GM21528 (cell line): ENCODE data around the gene MAML1.

ENCODE experiments used
- ATAC-seq: cut with Tn5 transposase; IDR thresholded peaks from one replicate; pipeline ENCODE4 v1.9.1; 2021; ENCODE audit warnings: mild to moderate bottlenecking, moderate library complexity; ENCODE audit not compliant: unreplicated experiment, low FRiP score

The MAML1 gene

GRCh38 chr5:179791881-179792611, 59.4 kb downstream of the MAML1 start:
- no peak for ATAC-seq

DNA sequence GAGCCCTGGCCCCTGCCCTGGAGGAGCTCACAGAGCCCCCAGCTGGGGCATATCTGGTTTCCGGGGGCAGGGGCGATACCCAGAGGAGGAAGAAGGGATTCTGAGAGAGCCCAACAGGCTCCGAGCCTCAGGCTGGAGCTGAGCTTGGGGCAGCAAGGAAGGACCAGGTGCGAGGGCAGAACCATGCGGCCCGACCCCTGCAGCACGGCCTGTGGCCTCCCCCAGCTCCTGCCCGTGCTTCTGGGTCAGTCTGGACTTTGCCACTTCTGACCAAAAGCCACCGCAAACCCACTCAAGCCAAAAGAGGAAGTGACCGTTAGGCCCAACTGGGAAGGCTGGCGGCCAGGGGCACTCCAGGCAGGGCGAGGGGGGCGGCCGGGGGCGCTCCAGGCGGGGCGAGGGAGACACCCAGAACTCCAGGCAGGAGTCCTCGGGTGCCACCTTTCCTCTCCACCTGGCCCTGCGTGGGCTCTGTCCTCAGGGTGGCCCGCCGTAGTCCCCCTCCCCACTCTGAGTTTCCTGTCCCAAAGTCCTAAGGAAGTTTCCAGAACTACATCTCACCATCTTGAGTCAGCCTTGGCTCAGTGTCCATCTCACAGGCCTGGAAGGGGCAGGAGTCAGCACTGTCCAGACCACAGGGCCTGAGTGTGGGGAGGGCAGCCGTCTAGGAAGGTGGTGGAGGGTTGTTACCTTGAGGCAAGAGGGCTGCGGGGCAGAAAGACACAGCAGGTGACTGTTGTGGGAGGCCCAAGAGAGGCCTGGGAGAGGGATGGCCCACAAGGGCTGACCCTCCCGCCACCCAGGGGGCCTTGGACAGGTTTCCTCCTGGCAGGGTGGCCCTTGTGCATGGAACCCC, 60.2 kb downstream of the MAML1 start:
- no peak for ATAC-seq

- no peak for ATAC-seq
These were observed 61.0 kb downstream of the MAML1 start, which contains the start of gene LTC4S for GRCh38 chr5:179793468-179794139. Gene LTC4S, plus strand, starts transcription at chr5:179793986. Its CDS starts 95 bp downstream, at chr5:179794081.

DNA sequence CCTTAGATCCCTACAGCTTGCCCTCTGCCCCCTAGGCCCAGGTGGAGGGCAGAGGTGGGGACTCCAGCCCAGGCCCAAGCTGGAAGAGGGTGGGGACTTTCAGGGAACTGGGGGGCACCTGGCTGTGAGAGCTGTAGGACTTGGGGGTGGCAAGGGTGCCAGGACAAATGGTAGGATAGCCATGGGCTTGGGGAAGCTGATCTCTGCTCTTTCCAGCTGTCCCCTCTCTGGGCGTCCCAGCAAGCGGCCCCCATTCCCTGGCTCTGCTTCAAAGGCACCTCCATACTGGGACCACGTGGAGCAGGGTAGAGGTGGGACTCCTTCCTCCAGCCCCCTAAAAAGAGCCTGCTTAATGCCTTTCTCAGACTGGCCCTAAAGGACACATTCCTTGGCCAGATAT, 61.5 kb downstream of the MAML1 start:
- ATAC-seq, result no peak

DNA sequence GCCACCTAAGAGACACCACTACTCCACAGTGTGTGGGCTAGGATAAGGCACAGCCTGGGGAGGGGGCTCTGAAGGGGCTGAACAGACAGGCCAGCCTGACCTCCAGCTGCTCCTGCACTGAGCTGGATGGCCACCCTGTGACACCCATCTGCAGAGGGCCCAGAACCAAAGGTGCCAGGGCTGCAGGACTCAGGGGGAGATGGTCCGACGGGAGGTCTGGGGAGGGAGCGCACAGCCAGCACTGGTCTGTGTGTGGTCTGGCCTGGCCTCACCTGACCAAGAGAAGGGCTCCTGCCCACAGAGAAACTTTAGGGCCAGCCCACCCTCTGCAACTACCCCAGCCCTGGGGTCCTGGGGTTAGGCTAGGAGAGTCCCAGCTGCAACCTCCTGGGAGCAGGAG, 62.0 kb downstream of the MAML1 start:
- ATAC-seq, result no peak

- ATAC-seq, result no peak
These were observed 62.6 kb downstream of the MAML1 start for GRCh38 chr5:179795049-179795862.

DNA sequence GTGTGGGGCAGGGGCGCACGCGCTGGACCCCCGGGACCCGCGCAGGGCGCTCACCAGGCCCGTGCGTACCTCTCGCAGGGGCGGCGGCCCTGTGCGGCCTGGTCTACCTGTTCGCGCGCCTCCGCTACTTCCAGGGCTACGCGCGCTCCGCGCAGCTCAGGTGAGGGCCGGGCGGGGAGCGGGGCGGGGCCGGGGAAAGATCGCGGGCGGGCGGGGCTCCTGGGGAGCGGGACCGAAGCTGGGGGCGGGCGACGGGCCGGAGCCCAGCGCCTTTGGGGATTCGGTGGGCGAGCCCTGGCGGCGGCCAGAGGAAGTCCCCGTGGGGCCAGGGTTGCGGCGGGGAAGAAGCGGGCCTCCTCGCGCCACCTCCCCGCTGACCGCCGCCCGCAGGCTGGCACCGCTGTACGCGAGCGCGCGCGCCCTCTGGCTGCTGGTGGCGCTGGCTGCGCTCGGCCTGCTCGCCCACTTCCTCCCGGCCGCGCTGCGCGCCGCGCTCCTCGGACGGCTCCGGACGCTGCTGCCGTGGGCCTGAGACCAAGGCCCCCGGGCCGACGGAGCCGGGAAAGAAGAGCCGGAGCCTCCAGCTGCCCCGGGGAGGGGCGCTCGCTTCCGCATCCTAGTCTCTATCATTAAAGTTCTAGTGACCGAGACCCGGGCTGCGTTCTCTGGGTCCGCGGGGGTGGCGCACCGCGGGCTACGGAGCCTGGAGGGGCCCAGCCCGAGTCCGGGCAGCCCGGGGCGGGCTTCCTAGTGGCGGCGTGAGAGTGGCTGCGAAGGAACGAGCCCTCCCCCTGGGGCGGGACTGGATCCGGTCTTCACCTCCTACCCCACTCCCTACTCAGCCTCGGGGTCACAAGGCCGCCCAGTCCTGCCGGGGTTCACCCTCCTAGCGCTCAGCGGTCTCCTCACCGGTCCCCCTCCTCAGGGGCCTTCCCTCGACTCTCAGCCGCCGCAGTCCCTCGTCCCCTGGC, 63.5 kb downstream of the MAML1 start:
- peak; percentile 78 for ATAC-seq

DNA sequence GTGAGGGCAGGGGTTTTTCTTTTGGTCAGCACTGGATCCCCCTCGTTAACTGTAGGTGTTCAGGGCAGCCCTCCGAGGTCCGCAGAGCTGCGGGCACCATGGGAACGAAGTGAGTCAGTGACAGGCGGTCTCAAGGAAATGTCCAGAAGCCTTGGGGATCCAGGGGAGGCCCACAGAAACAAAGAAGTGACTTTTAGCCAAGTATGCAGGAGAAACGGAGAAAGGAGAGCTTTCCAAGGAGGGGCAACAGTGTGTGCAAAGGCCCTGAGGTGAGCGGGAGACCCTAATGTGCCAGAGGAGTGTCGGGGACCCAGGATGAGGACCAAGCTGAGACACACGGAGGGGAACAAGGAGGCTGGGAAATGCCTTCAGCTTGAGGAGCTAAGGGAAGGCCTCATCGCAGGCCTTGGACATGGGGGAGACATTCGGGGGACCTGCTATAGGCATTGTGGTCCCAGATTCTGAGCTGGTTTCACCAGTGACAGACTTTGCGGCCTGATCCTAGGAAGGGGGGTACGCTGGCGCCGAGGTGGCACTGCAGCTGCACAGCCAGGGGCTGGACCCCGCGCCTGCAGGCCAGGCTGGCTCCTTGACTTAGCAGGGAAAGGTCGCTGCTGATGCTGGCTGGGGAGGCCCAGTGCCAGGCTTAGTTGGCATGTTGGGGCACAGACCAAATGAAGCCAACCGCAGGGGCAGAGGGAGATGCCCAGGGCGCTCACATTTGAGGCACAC, 64.4 kb downstream of the MAML1 start:
- no peak for ATAC-seq

DNA sequence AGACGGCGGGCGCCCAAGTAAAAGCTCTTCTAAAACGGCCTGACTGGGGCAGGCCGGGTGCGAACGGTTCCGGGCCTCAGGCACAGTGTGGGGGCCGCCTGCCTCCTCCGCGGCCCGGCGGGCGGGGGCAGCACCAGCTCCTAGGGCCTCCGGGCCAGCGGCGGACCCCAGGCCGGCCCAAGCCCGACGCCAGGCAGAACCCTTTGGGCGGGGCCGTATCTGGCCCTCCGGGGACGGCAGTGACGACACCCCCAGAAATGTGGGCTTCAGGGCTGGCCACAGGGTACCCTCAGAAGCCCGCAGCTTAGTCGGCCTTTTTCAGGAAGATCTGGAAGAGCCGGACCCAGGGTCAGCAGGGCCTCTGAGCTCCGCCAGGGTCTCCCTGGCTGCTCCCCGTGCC, 65.1 kb downstream of the MAML1 start:
- ATAC-seq, result no peak

DNA sequence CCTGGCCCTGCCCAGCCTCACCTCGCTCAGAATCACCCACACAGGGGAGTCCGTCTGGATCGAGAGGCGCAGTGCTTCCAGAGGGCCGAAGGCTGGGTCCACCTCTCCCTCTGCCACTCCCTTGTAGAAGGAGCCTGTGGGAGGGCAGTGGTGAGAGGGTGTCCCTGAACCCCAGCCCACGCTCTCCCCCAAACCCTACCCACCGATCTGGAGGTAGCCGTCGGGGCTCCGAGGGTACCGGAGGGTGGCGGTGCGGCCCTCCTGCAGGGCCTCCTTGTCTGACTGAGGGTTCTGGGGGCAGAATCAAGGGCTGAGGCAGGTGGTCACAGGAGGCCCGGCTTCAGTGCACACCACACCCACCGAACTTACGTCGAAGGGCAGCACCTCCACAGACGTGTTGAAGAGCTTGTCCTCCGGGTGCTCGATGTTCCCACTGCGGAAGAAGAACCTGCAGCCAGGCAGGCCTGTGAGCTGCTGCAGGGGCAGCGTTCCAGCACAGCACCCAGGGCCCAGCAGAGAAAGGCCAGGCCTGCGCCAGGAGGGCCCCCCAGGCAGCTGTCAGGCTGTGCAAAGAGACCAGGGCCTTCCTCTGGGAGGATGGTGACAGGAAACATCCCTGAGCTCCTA, 65.6 kb downstream of the MAML1 start:
- ATAC-seq, result no peak

DNA sequence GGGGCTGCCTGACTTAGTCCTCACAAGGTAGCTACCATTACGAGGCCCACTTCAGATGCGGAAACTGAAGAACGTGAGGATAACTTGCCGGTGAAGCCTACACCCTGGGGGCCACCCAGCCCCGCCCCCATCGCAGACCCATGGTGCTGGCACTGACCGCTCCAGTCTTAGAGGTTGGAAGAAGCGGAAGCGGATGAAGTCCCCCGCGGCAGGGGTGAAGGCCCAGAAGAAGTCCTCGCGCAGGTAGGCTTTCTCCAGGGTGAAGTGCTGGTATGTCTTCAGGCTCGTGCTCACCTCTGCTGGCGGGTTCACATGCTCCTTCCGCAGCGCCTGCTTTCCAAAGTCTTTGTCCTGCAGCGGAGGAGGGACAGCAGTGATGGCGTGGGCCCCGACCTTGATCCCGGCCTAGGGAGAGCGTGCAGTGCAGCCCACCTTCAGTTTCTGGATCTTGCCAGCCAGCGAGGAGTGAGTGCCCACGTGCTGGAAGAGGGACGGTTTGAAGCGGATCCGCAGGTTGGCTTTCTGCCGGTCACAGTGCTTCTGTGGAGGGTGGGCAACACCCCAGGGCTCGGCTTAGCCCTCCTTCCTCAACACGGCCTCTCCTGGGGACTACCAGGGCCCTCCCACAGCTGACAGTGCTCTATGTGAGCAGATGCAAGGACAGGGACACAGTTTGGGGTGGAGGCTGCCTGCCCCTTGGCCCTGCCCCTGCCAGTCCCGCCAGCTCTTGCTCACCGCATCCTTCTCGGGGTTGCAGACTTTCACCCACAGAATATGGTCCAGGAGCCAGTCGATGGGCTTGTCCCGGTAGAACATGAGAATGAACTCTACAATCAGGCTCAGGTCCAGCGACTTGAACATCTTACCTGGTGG, 66.4 kb downstream of the MAML1 start:
- no peak for ATAC-seq

DNA sequence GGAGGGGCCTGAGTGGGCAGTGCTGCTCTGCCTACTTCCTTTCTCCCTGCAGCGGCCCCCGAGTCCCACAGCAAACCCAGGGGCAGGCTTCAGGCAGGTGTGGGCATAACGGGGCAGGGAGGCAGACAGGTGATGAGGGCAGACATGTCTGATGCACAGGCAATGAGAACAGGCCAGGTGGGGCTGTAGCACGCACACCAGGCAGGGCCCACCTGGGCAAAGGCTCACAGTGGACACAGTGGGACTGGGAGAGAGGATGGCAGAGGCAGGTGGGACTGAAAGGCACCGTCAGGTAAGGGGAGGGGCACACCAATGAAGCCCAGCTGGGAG, 67.0 kb downstream of the MAML1 start:
- no peak for ATAC-seq

GRCh38 chr5:179800071-179800695, 67.6 kb downstream of the MAML1 start:
- ATAC-seq, result no peak

- ATAC-seq, result no peak
These were observed 68.1 kb downstream of the MAML1 start for GRCh38 chr5:179800696-179801201.

DNA sequence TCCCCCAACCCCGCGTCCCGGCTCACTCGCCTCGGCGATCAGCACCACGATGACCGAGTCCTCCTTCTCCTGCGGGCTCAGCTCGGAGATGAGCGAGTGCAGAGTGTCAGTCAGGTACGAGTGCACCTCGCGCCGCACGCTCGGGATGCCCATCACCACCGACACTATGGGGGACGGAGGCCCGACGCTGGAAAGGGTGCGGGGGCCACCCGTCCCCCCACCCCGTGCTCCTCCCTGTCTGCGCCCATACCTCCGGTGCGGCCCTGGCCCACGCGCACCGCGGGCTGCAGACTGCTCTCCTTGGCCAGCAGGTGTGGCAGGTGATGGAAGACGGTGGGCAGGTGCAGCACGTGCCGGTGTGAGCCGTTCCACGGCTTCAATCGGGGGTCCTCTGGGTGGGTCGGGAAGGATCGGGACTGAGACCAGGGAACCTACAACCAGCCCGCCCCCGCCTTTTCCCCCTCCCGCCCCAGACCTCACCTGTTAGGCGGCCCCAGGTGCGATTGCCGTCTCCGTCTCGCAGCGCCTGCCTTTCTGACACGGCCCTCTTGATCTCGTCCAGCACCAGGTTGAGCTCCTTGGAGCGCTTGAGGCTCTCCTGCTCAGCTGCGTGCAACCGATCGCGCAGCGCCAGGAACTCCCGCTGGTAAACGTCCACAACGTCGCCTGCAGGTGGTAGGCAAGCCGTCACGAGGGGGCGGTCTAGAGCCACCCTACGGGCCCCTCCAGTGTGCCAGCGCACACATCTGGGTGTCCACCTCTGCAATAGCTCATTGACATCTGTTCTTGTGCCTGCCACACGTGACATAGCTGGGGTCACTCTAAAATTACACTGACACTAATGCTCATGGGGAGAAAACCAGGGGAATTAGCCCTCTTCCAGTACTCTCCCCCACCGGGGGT, 68.9 kb downstream of the MAML1 start:
- ATAC-seq, result peak; percentile 30
